Measurements from ENCODE around the gene LBHD2. TPM values are rescaled to one million over a fixed set of nuclear protein-coding genes. Genes with fewer than 3 reads are reported as not detected.

Gene LBHD2
- total and polyA plus RNA-seq, 4 donors: 0.47 to 0.53 TPM; not detected in 2

- peaks cover 5 to 20% (median 10%) of the 10 kb centered on the region in 4 donors for H3K4me1 ChIP-seq (ENCODE audit: control insufficient read depth in 4 of 4, insufficient read depth in 4 of 4, low read length in 3 of 4)
- H3K36me3 ChIP-seq (ENCODE audit: control insufficient read depth in 4 of 4, insufficient read depth in 3 of 4, low read depth in 1 of 4, low read length in 3 of 4): no peaks in the 10 kb centered on the region
- no peak overlapping the region for H3K27ac ChIP-seq (ENCODE audit: low read depth in 1 of 2, low read length in 2 of 2)
- no peaks in the 10 kb centered on the region for H3K9me3 ChIP-seq (ENCODE audit: control insufficient read depth in 4 of 4, low read length in 3 of 4)
- 93% methylated on average over 6 of the region's 6 CpGs for WGBS
- no peak for DNase-seq (ENCODE audit: low spot score)
- no peak overlapping the region for H3K9ac ChIP-seq (ENCODE audit: low read depth in 1 of 2, low read length in 2 of 2)
- TF ChIP-seq EGR1 (IDR thresholded peaks at IDR 0.05; ENCODE audit: low read depth in 2 of 2) (no peak), YY1 (IDR thresholded peaks at IDR 0.05) (no peak), ZBTB33 (IDR thresholded peaks at IDR 0.05) (no peak), SP1 (IDR thresholded peaks at IDR 0.05) (no peak), RAD21 (IDR thresholded peaks at IDR 0.05) (no peak), FOXA2 (IDR thresholded peaks at IDR 0.05) (no peak), NR2F2 (IDR thresholded peaks at IDR 0.05) (no peak), GABPA (IDR thresholded peaks at IDR 0.05 in 1 of 2, conservative IDR thresholded peaks at IDR 0.05 in 1 of 2) (no peak), MAX (IDR thresholded peaks at IDR 0.05) (no peak), FOXA1 (IDR thresholded peaks at IDR 0.05) (no peak), CTCF (IDR thresholded peaks at IDR 0.05; ENCODE audit: low read depth, low read length, missing input control) (no peak), HNF4A (conservative IDR thresholded peaks at IDR 0.05) (no peak)
- TF ChIP-seq, protein P1, sequence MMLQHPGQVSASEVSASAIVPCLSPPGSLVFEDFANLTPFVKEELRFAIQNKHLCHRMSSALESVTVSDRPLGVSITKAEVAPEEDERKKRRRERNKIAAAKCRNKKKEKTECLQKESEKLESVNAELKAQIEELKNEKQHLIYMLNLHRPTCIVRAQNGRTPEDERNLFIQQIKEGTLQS (IDR thresholded peaks at IDR 0.05): no peak
- TF ChIP-seq, protein P2, sequence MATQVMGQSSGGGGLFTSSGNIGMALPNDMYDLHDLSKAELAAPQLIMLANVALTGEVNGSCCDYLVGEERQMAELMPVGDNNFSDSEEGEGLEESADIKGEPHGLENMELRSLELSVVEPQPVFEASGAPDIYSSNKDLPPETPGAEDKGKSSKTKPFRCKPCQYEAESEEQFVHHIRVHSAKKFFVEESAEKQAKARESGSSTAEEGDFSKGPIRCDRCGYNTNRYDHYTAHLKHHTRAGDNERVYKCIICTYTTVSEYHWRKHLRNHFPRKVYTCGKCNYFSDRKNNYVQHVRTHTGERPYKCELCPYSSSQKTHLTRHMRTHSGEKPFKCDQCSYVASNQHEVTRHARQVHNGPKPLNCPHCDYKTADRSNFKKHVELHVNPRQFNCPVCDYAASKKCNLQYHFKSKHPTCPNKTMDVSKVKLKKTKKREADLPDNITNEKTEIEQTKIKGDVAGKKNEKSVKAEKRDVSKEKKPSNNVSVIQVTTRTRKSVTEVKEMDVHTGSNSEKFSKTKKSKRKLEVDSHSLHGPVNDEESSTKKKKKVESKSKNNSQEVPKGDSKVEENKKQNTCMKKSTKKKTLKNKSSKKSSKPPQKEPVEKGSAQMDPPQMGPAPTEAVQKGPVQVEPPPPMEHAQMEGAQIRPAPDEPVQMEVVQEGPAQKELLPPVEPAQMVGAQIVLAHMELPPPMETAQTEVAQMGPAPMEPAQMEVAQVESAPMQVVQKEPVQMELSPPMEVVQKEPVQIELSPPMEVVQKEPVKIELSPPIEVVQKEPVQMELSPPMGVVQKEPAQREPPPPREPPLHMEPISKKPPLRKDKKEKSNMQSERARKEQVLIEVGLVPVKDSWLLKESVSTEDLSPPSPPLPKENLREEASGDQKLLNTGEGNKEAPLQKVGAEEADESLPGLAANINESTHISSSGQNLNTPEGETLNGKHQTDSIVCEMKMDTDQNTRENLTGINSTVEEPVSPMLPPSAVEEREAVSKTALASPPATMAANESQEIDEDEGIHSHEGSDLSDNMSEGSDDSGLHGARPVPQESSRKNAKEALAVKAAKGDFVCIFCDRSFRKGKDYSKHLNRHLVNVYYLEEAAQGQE (IDR thresholded peaks at IDR 0.05): no peak
- no peak overlapping the region for H3K4me3 ChIP-seq (ENCODE audit: low read depth in 1 of 3, low read length in 3 of 3)
- no peaks in the 10 kb centered on the region for H3K27me3 ChIP-seq (ENCODE audit: control insufficient read depth in 4 of 4, insufficient read depth in 4 of 4, low read length in 3 of 4)
These were observed 4.9 kb downstream of the LBHD2 start for GRCh38 chr14:103088921-103089320.
